Nephron progenitor cell (in vitro differentiated cells): Measurements from ENCODE around the gene PDCD7.
"Not testable (repeated sequence)": the region's sequence is repeated elsewhere in the genome, so short reads cannot be mapped to it uniquely, and the experiment has no call there.

Experiments used
- DNase-seq: peaks from one replicate; pipeline ENCODE4 v3.0.0; 2021
- H3K27ac Mint-ChIP-seq: 2 replicates; pipeline ENCODE4 v1.8.0; 2021; ENCODE audit warnings: mild to moderate bottlenecking, moderate library complexity, mixed read lengths
- H3K27me3 Mint-ChIP-seq: 2 replicates; pipeline ENCODE4 v1.8.0; 2021; ENCODE audit warnings: mild to moderate bottlenecking, low read depth, mixed read lengths; ENCODE audit not compliant: poor library complexity
- H3K36me3 Mint-ChIP-seq: 2 replicates; pipeline ENCODE4 v1.8.0; 2021; ENCODE audit warnings: low read depth, mixed read lengths
- H3K4me1 Mint-ChIP-seq: 2 replicates; pipeline ENCODE4 v1.8.0; 2021; ENCODE audit warnings: mixed read lengths
- H3K4me3 Mint-ChIP-seq: 2 replicates; pipeline ENCODE4 v1.8.0; 2021; ENCODE audit warnings: mild to moderate bottlenecking, moderate library complexity, mixed read lengths
- H3K9me3 Mint-ChIP-seq: 2 replicates; pipeline ENCODE4 v1.8.0; 2021; ENCODE audit warnings: mild to moderate bottlenecking, moderate library complexity, mixed read lengths
- CTCF ChIP-seq: fragments of 200-600 bp; sonication (generic); IDR thresholded peaks from 2 replicates; pipeline ENCODE4 v1.5.0; 2021; ENCODE audit warnings: antibody characterized with exemption

Gene PDCD7

GRCh38 chr15:65163041-65163440 is 29.4 kb upstream of the PDCD7 start:
- Mint-ChIP-seq H3K9me3 (no peaks in the 10 kb centered on the region), H3K4me1 (no peaks in the 10 kb centered on the region), H3K27ac (no peak overlapping the region), H3K4me3 (no peak overlapping the region), H3K36me3 (peaks cover 29% of the 10 kb centered on the region), H3K27me3 (no peaks in the 10 kb centered on the region)
- no peak for TF ChIP-seq CTCF
- no peak for DNase-seq

GRCh38 chr15:65156692-65157091 is 23.1 kb upstream of the PDCD7 start:
- H3K36me3 Mint-ChIP-seq = peaks cover 49% of the 10 kb centered on the region
- H3K27ac Mint-ChIP-seq = no peak overlapping the region

GRCh38 chr15:65154720-65155119 is 21.1 kb upstream of the PDCD7 start:
- H3K27me3 Mint-ChIP-seq = no peaks in the 10 kb centered on the region
- no peak for TF ChIP-seq CTCF
- no peak for DNase-seq
- no peaks in the 10 kb centered on the region for H3K9me3 Mint-ChIP-seq
- H3K4me3 Mint-ChIP-seq = no peak overlapping the region
- H3K36me3 Mint-ChIP-seq = peaks cover 62% of the 10 kb centered on the region
- no peaks in the 10 kb centered on the region for H3K4me1 Mint-ChIP-seq
- H3K27ac Mint-ChIP-seq = no peak overlapping the region

More at GRCh38 chr15:65156692-65157091, 23.1 kb upstream of the PDCD7 start:
- no peaks in the 10 kb centered on the region for H3K9me3 Mint-ChIP-seq
- no peaks in the 10 kb centered on the region for H3K4me1 Mint-ChIP-seq
- no peak overlapping the region for H3K4me3 Mint-ChIP-seq
- no peak for TF ChIP-seq CTCF
- no peaks in the 10 kb centered on the region for H3K27me3 Mint-ChIP-seq
- DNase-seq = no peak

GRCh38 chr15:65147902-65148301 is 14.3 kb upstream of the PDCD7 start:
- no peak for DNase-seq
- Mint-ChIP-seq H3K4me3 (no peak overlapping the region), H3K27ac (peak overlapping the region; percentile 47), H3K9me3 (no peaks in the 10 kb centered on the region), H3K4me1 (no peaks in the 10 kb centered on the region), H3K36me3 (peaks cover 28% of the 10 kb centered on the region), H3K27me3 (no peaks in the 10 kb centered on the region)
- no peak for TF ChIP-seq CTCF

GRCh38 chr15:65146438-65146837 is 12.8 kb upstream of the PDCD7 start:
- Mint-ChIP-seq H3K4me1 (no peaks in the 10 kb centered on the region), H3K27me3 (no peaks in the 10 kb centered on the region), H3K9me3 (no peaks in the 10 kb centered on the region), H3K4me3 (no peak overlapping the region), H3K36me3 (peaks cover 17% of the 10 kb centered on the region), H3K27ac (no peak overlapping the region)
- no peak for DNase-seq
- no peak for TF ChIP-seq CTCF

GRCh38 chr15:65138631-65139030 is 5.0 kb upstream of the PDCD7 start:
- DNase-seq, H3K4me1 Mint-ChIP-seq, H3K27me3 Mint-ChIP-seq, H3K4me3 Mint-ChIP-seq, H3K27ac Mint-ChIP-seq: not testable (repeated sequence)
- Mint-ChIP-seq H3K9me3 (peaks cover 47% of the 10 kb centered on the region), H3K36me3 (peaks cover 22% of the 10 kb centered on the region)

GRCh38 chr15:65137893-65138292 is 4.3 kb upstream of the PDCD7 start:
- Mint-ChIP-seq H3K36me3 (peaks cover 22% of the 10 kb centered on the region), H3K9me3 (peaks cover 47% of the 10 kb centered on the region)
- not testable (repeated sequence) for H3K4me3 Mint-ChIP-seq, H3K27ac Mint-ChIP-seq, DNase-seq, H3K4me1 Mint-ChIP-seq, H3K27me3 Mint-ChIP-seq

GRCh38 chr15:65137089-65137488 is 3.5 kb upstream of the PDCD7 start:
- not testable (repeated sequence) for DNase-seq, H3K4me3 Mint-ChIP-seq, H3K27me3 Mint-ChIP-seq, H3K27ac Mint-ChIP-seq
- Mint-ChIP-seq H3K4me1 (peaks cover 15% of the 10 kb centered on the region), H3K36me3 (peaks cover 22% of the 10 kb centered on the region), H3K9me3 (peaks cover 47% of the 10 kb centered on the region)
